HepG2 (cell line): ENCODE data around the gene TCFL5. TPM values are rescaled to one million over a fixed set of nuclear protein-coding genes. Genes with fewer than 3 reads are reported as not detected.

ENCODE experiments used
- ATAC-seq: fragments of 200-7000 bp; cut with Tn5 transposase; 3 replicates; pipeline ENCODE4 v1.9.1; 2020; ENCODE audit warnings: mild to moderate bottlenecking, moderate library complexity
- BruUV-seq: library from RNA; stranded (reverse); fragments of 400-500 nt; replicated peaks from 2 replicates; lab custom pipeline; 2021; lab: Mats Ljungman, UMichigan
- CTCF ChIA-PET: fragments of 300-600 bp; formaldehyde crosslinking; extraction: SDS; loops from one replicate; lab custom pipeline; 2021; ENCODE audit warnings: low total read pairs, inconsistent platforms, low intra/inter-chr PET ratio; lab: Yijun Ruan, JAX
- POLR2A ChIA-PET: fragments of 350-600 bp; sonication (Branson Sonifier 250); formaldehyde crosslinking; loops from one replicate; lab custom pipeline; 2020; ENCODE audit warnings: antibody characterized with exemption, inconsistent platforms; lab: Yijun Ruan, JAX
- DNase-seq: peaks from one replicate; pipeline ENCODE4 v3.0.0-alpha.2; 2015; ENCODE audit warnings: low spot score
- FAIRE-seq: peaks from 3 replicates; lab custom pipeline; 2011; peaks lifted over from hg19 to GRCh38; lab: Jason Lieb, UNC
- H2AFZ ChIP-seq: one replicate; pipeline ENCODE4 v1.6.1; 2011; ENCODE audit warnings: low read length, inconsistent platforms
- H3K27ac ChIP-seq: fragments of 300-600 bp; 3 replicates; pipeline ENCODE4 v1.8.0; 2011; ENCODE audit warnings: mixed run types, mild to moderate bottlenecking, mixed read lengths, low read length, inconsistent platforms; ENCODE audit not compliant: insufficient read depth; ENCODE audit errors: extremely low read length
- H3K27me3 ChIP-seq, 2 experiments: fragments of 200-600 bp in 1 of 2; 2 replicates in 1 of 2; 3 replicates in 1 of 2; pipeline versions ENCODE4 v1.6.0 to v1.8.0; 2011; ENCODE audit warnings: low read length in 2 of 2, mild to moderate bottlenecking in 2 of 2, moderate library complexity in 2 of 2, inconsistent platforms in 1 of 2; ENCODE audit not compliant: insufficient read depth in 2 of 2, control insufficient read depth in 1 of 2
- H3K36me3 ChIP-seq, 2 experiments: fragments of 200-600 bp in 1 of 2; replicated peaks in 1 of 2; 2 replicates in 1 of 2; 3 replicates in 1 of 2; pipeline versions ENCODE4 v1.5.1 to v1.8.0; 2011; ENCODE audit warnings: low read length in 2 of 2, inconsistent platforms in 1 of 2; ENCODE audit not compliant: insufficient read depth in 2 of 2, control insufficient read depth in 1 of 2
- H3K4me1 ChIP-seq: 2 replicates; pipeline ENCODE4 v1.5.1; 2012; ENCODE audit warnings: low read length, inconsistent platforms; ENCODE audit not compliant: insufficient read depth
- H3K4me2 ChIP-seq: 2 replicates; pipeline ENCODE4 v1.6.0; 2011; ENCODE audit warnings: low read depth, low read length, inconsistent platforms
- H3K4me3 ChIP-seq, 3 experiments: fragments of 200-600 bp in 1 of 3; sonication (generic), shearing (Covaris generic) in 1 of 3; replicated peaks in 1 of 3; 2 replicates each; pipeline ENCODE4 v1.5.1; 2011 to 2016; ENCODE audit warnings: low read length in 3 of 3, inconsistent platforms in 2 of 3, low read depth in 2 of 3, mild to moderate bottlenecking in 2 of 3, control low read depth in 1 of 3, mixed read lengths in 1 of 3; ENCODE audit not compliant: insufficient read depth in 1 of 3
- H3K79me2 ChIP-seq: one replicate; pipeline ENCODE4 v1.6.1; 2011; ENCODE audit warnings: low read length, inconsistent platforms; ENCODE audit not compliant: insufficient read depth
- H3K9ac ChIP-seq: 2 replicates; pipeline ENCODE4 v1.6.0; 2011; ENCODE audit warnings: mild to moderate bottlenecking, low read depth, low read length, inconsistent platforms; ENCODE audit not compliant: insufficient read depth
- H3K9me3 ChIP-seq: 2 replicates; pipeline ENCODE4 v1.5.1; 2012; ENCODE audit warnings: mild to moderate bottlenecking, low read length
- H4K20me1 ChIP-seq: 2 replicates; pipeline ENCODE4 v1.6.0; 2011; ENCODE audit warnings: inconsistent platforms, mild to moderate bottlenecking, low read length, moderate library complexity; ENCODE audit not compliant: insufficient read depth
- AGO2 ChIP-seq: fragments of 200-400 bp; formaldehyde crosslinking; optimal IDR thresholded peaks from 2 replicates; pipeline ENCODE3; 2017; ENCODE audit warnings: mild to moderate bottlenecking, low read depth, low read length, moderate library complexity
- AKAP8 ChIP-seq: sonication (generic); formaldehyde crosslinking; IDR thresholded peaks from 2 replicates; pipeline ENCODE4 v1.5.1; 2020; ENCODE audit warnings: mild to moderate bottlenecking, missing genetic modification reagents
- DR1 ChIP-seq: sonication (generic); formaldehyde crosslinking; IDR thresholded peaks from 2 replicates; pipeline ENCODE4 v1.8.0; 2021; ENCODE audit warnings: mild to moderate bottlenecking, missing genetic modification reagents, inconsistent platforms
- ELF1 ChIP-seq: sonication (generic); formaldehyde crosslinking; IDR thresholded peaks from 2 replicates; pipeline ENCODE4 v1.4.0; 2020; ENCODE audit warnings: missing genetic modification reagents
- FIP1L1 ChIP-seq: fragments of 200-400 bp; formaldehyde crosslinking; IDR thresholded peaks from 2 replicates; pipeline ENCODE4 v1.6.1; 2018; ENCODE audit warnings: low read depth, mild to moderate bottlenecking, low read length, moderate library complexity, borderline replicate concordance; ENCODE audit not compliant: insufficient read depth
- FOSL1 ChIP-seq: sonication (generic); formaldehyde crosslinking; IDR thresholded peaks from 2 replicates; pipeline ENCODE4 v1.9.0; 2021; ENCODE audit warnings: missing genetic modification reagents, borderline replicate concordance
- GLI4 ChIP-seq: sonication (generic); formaldehyde crosslinking; IDR thresholded peaks from 2 replicates; pipeline ENCODE4 v1.5.1; 2020; ENCODE audit warnings: missing genetic modification reagents, mild to moderate bottlenecking, moderate library complexity, borderline replicate concordance
- PAF1 ChIP-seq: IDR thresholded peaks from 2 replicates; pipeline ENCODE4 v1.6.1; 2016; ENCODE audit warnings: missing genetic modification reagents, missing compliant biosample characterization
- PTBP1 ChIP-seq: fragments of 200-400 bp; formaldehyde crosslinking; IDR thresholded peaks from 2 replicates; pipeline ENCODE4 v1.6.1; 2018; ENCODE audit warnings: low read length, low read depth; ENCODE audit not compliant: poor library complexity, severe bottlenecking
- RBM22 ChIP-seq: fragments of 200-400 bp; formaldehyde crosslinking; optimal IDR thresholded peaks from 2 replicates; pipeline ENCODE3; 2017; ENCODE audit warnings: mild to moderate bottlenecking, low read length, moderate library complexity
- SSRP1 ChIP-seq: IDR thresholded peaks from 2 replicates; pipeline ENCODE4 v1.6.1; 2016; ENCODE audit warnings: control low read depth
- TOPORS ChIP-seq: sonication (generic); formaldehyde crosslinking; IDR thresholded peaks from 2 replicates; pipeline ENCODE4 v1.8.0; 2023; ENCODE audit warnings: mild to moderate bottlenecking, missing genetic modification reagents
- YY1 ChIP-seq: IDR thresholded peaks from 2 replicates; pipeline ENCODE4 v1.6.1; 2011; ENCODE audit warnings: low read length, low read depth, moderate library complexity, mild to moderate bottlenecking; ENCODE audit not compliant: insufficient read depth, insufficient replicate concordance
- ZNF207 ChIP-seq: fragments of 450-650 bp; IDR thresholded peaks from 2 replicates; pipeline ENCODE4 v1.6.1; 2016; ENCODE audit warnings: antibody characterized with exemption, borderline replicate concordance
- ZNF234 ChIP-seq: sonication (generic); formaldehyde crosslinking; conservative IDR thresholded peaks from 2 replicates; pipeline ENCODE4 v1.5.1; 2020; ENCODE audit warnings: mild to moderate bottlenecking, missing genetic modification reagents
- ZNF891 ChIP-seq: sonication (generic); formaldehyde crosslinking; IDR thresholded peaks from 2 replicates; pipeline ENCODE4 v1.5.0; 2020; ENCODE audit warnings: mild to moderate bottlenecking, missing genetic modification reagents
- WGBS: methylation state at CpG from one replicate; pipeline ENCODE4 v1.1.6; 2017; ENCODE audit warnings: low lambda C conversion rate; 5-methylcytosine and 5-hydroxymethylcytosine counted together
- in situ Hi-C: cut with HindIII; loops from 2 replicates; pipeline ENCODE4 v1.10.0; 2017; ENCODE audit warnings: low pct_unique_long_range_greater_than_20kb; ENCODE audit not compliant: extremely low pct_ligation_motif_present
- intact Hi-C: fragments of 100-400 bp; cut with micrococcal nuclease; formaldehyde crosslinking; loops from one replicate; pipeline ENCODE4 v1.10.0; 2022; ENCODE audit not compliant: unreplicated experiment
- polyA plus RNA-seq, 8 experiments: library from polyadenylated mRNA; depleted of rRNA in 3 of 8; stranded (reverse) in 7 of 8; unstranded in 1 of 8; fragments of >200 nt; fragmentation: Illumina TruSeq in 4 of 8; extraction: Trizol in 4 of 8; gene quantifications; 2 replicates each; pipeline versions ENCODE4 v1.2.1 to v1.2.3, GENCODE V29; 2011 to 2016; ENCODE audit warnings: low read depth in 4 of 8, missing spikeins in 1 of 8, mixed read lengths in 1 of 8; ENCODE audit not compliant: insufficient read depth in 1 of 8
- total RNA-seq, 5 experiments: library from RNA; depleted of rRNA; stranded (reverse); fragments of >200 nt; fragmentation: Illumina TruSeq; extraction: Trizol; gene quantifications; 2 replicates each; pipeline ENCODE4 v1.2.3, GENCODE V29; 2016; ENCODE audit warnings: low read depth in 1 of 5
- TF ChIP-seq, protein P1 (sequence below): sonication (generic); formaldehyde crosslinking; IDR thresholded peaks from 2 replicates; pipeline ENCODE4 v1.8.0; 2022; ENCODE audit warnings: missing genetic modification reagents, mild to moderate bottlenecking, moderate library complexity, borderline replicate concordance

The TCFL5 gene
- total and polyA plus RNA-seq, 2 of the 13 experiments (the other 11 are each of a cell fraction or from before 2014, with no cell fraction given) = 14.8 to 20.0 TPM

DNA sequence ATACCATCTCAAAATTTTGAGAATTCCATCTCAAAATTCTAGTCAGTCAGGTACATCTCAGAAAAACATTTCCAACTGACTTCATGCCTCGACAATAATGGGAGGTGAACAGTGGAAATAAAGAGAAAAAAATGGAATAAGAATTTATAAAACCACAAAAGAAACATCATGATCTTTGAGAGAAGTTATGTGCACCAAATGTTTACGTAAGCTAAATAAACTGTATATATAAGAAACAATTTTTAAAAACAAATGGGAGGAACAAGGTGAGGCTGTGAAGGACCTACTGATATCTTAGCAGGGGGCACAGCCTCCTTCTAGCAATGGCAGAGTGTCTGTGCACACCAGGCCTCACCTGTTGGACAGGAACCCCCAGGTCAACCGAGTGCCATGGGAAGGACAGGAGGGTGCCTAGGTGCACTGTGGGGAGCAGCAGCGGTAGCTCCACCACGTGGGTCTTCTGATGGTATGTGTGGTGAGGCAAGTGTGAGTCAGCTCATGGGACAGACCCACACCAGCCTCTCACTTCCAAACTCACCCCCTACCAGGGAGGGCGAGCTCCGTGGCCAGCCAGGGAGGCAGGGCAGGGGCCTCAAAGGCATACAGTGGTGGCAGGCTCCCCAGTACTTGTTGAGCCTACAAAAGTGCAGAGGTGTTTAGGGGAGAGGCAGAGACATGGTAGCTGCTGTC is 41.4 kb upstream of the TCFL5 start (continued):
- TF ChIP-seq, protein P1, sequence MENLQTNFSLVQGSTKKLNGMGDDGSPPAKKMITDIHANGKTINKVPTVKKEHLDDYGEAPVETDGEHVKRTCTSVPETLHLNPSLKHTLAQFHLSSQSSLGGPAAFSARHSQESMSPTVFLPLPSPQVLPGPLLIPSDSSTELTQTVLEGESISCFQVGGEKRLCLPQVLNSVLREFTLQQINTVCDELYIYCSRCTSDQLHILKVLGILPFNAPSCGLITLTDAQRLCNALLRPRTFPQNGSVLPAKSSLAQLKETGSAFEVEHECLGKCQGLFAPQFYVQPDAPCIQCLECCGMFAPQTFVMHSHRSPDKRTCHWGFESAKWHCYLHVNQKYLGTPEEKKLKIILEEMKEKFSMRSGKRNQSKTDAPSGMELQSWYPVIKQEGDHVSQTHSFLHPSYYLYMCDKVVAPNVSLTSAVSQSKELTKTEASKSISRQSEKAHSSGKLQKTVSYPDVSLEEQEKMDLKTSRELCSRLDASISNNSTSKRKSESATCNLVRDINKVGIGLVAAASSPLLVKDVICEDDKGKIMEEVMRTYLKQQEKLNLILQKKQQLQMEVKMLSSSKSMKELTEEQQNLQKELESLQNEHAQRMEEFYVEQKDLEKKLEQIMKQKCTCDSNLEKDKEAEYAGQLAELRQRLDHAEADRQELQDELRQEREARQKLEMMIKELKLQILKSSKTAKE (CRISPR knock-in tag) = 0 out of 2 replicates have a peak, but pooled peaks have one; percentile 51
- TF ChIP-seq PTBP1 (peak; percentile 55), GLI4 (CRISPR knock-in tag) (no peak), ZNF234 (CRISPR knock-in tag) (no peak), SSRP1 (CRISPR knock-in tag) (no peak)

DNA sequence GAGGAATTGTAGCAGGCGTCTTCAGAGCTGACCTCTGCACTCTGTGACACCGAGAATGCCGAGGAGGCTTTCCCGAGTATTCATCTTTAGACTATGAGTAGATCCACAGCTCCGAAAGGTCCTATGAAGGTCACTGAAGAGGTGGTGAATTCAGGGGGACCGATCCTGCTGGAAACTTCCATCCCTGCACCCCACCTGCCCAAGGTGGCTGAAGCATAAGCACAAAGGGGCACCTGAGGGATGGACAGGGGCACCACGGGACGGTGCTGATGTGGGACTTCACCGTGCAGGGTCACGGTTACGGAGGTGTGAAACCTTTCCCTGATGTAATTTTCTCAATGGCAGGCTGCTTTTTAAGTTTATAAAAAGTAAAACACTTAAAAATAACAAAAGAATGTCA is 40.3 kb upstream of the TCFL5 start:
- peaks cover 32% of the 10 kb centered on the region for H3K4me1 ChIP-seq
- H3K4me3 ChIP-seq = no peak overlapping the region
- no peak overlapping the region for H2AFZ ChIP-seq
- H3K79me2 ChIP-seq = peaks cover 2% of the 10 kb centered on the region
- no peak overlapping the region for H3K9ac ChIP-seq
- ChIA-PET POLR2A (interaction anchor here (0.6 to 3.5 kb wide), 6 partner anchors 20 to 52 kb away, joined by 3 to 18 read pairs (median 4); partner anchors contain the start of genes SLC17A9 and TCFL5), CTCF (no interaction called here)
- ATAC-seq (no peak), FAIRE-seq (no peak), DNase-seq (no peak)
- TF ChIP-seq AGO2 (peak; percentile 2), PAF1 (peak; percentile 56; the same call in 1 of the 2 replicates), ELF1 (CRISPR knock-in tag) (no peak), ZNF891 (no peak), ZNF207 (no peak), YY1 (no peak), DR1 (CRISPR knock-in tag) (no peak), RBM22 (peak; percentile 98), AKAP8 (CRISPR knock-in tag) (no peak), FIP1L1 (no peak), TOPORS (no peak), FOSL1 (CRISPR knock-in tag) (no peak)
- WGBS = 97% methylated on average over 11 of the region's 11 CpGs
- no peaks in the 10 kb centered on the region for H3K9me3 ChIP-seq
- peaks cover 28 to 57% of the 10 kb centered on the region in 2 experiments for H3K36me3 ChIP-seq
- no peak overlapping the region for H3K27ac ChIP-seq
- no peaks in the 10 kb centered on the region for H3K27me3 ChIP-seq
- H4K20me1 ChIP-seq = peaks cover 14% of the 10 kb centered on the region
- H3K4me2 ChIP-seq = no peak overlapping the region
- BruUV-seq = TSS peak; percentile 17
- intact Hi-C loops = loop anchor here (2.0 to 5.0 kb wide), 4 partner anchors 29 to 107 kb away; partner anchors contain the start of genes GID8 and SLC17A9
- in situ Hi-C loops = no loop called here
